GM21390 (cell line): ENCODE results near the gene SHB.

Source experiments
- ATAC-seq: cut with Tn5 transposase; IDR thresholded peaks from one replicate; pipeline ENCODE4 v1.9.1; 2021; ENCODE audit not compliant: unreplicated experiment

Gene SHB

DNA sequence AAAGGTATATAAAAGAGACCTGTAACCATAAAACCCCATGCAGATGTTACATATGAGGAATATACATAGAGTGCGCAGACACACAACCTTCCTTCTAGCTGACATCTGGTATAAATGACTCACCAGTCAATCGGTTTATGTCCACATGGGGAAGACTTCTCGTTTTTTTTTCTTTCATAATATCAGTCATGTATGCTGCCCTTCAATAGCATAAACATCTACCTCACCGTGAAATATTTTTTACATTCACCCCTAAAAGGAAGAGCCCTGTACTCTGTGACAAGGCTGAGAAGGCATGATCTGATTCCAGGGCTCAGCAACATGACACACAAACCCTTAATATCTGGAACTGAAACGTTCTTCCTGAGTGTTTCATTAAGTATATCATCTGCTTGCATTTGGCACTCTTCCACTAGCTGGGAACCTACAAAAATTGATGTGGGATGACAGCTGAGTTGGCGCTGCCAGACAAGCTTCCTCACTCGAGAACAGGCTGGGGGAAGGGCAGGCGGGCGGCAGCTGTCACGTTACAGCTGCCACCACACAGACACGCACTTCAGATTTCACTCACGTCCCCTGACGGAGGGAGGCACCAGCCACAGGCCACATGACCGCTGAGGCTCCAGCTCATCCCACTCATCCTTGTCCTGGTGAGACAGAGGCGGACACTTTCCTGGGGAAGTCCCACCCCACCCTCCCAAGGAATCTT is 74.2 kb downstream of the SHB start:
- peak; percentile 66 for ATAC-seq

DNA sequence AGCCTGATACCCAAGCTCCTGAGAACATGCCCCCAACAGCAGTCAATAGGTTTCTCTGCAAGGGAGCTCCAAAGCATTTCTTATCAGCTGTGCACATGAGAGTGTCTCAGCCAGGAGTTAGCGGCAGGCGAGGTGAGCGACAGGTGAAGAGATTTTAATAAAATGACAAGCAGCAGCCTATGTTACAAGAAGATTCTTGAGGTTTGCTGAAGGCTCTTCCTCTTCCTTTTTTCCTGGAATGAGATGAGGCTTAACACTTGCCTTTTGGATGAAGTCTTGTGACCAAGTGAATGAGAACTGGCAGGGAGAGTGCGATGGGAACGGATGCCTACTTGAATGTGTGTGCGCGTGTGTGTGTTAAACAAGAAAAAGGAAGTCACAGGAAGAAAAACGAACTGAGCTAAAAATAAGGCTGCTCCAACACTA is 76.1 kb downstream of the SHB start:
- no peak for ATAC-seq

DNA sequence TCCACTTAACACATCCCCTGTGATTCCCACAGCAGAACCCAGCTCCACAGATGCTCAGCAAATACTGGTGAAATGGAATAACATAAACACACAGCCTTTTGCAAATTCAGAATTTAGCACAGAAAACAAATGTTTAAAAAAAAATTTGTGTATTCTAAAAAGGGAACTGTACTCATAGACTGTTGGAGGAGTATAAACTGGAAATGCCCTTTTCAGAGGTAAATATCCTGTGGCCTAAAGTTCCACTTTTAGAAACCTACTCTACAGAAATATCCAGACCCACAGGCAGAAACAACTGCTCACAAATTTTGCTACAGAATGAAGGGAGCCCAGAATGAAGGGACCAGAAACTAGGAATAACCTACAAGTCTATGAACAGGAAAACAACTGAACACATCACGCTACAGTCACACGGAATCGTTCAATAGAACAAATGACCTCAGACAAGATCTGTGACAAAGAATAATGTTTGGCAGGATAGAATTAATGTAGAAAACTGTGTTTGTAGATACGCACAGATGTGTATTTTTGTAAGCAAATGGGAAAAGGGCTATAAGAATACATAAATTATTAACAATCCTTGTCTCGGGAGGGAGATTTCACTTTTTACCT is 78.5 kb downstream of the SHB start:
- no peak for ATAC-seq

DNA sequence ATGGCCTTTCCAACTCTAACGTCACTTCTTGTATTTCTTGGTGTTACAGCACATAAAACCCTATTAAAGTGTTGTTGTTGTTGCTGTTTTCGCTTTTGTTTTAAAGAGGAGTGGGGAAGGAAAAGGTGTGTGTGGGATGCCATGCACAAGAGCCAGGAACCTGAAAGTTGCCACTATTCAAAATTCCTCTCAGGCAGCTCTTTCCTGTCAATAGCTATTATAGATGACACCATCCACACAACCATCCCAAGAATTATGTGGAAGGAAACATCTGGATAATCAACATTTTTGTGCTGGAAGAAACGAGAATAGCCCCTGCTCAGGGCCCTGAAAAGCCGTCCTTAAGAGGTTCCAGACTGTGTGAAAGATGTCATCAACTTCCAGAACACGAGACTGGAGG is 79.3 kb downstream of the SHB start:
- no peak for ATAC-seq

DNA sequence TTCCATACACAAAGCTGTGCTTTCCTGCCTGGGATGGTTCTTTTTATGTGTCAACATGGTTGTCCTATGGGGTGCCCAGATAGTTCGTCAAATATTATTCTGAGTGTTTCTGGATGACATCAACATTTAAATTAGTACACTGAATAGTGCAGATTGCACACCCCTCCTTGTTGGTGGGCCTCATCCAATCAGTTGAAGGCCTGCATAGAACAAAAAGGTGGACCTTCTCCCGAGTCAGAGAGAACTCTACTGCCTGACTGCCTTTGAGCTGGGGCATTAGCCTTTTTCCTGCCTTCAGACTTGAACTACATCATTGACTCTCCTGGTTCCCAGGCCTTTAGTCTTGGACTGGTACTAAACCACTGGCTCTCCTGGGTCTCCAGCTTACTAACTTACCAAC is 80.4 kb downstream of the SHB start:
- no peak for ATAC-seq

DNA sequence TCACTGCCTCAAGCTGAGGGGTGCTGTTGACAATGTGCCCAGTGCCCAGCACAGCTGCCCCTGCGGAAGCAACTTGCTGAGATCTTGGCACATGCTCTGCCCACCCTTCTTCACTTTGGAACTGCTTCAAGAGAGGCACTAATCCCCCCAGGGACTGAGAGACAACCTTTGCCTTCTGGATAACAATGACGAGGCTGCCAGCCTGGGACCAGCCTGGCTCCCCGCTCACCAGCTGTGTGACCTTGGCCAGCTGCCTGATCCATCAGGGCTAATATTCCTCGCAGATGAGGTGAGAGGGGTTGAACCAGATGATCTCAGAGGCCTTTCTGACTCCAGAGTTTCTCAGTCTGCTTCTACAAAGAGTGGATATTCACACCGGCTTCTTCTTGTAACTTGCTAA is 81.0 kb downstream of the SHB start:
- ATAC-seq, result no peak

DNA sequence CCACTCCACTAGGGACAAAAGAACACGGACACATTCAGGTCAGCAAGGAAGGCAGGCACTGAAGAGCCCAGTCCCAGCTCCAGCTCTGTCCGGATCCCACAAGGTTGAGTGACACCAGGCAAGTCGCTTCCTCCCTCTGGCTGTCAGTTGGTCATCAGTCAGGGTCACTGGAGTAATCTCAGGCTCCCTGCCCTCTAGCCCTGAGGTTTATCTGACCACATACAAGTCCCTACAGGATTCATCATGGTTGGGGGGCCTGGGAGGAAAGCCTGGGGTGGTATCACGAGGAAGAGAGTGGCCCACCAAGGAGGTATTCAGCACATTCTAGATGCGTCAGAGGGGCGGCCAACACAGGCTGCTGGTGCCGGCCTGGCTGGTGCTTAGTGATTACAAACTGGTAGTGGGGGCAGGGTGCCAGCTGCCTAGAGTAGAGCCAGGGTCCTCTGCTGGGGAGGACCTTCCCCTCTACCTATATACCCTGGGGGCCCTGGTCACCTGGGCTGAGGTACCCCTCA is 81.5 kb downstream of the SHB start:
- no peak for ATAC-seq

DNA sequence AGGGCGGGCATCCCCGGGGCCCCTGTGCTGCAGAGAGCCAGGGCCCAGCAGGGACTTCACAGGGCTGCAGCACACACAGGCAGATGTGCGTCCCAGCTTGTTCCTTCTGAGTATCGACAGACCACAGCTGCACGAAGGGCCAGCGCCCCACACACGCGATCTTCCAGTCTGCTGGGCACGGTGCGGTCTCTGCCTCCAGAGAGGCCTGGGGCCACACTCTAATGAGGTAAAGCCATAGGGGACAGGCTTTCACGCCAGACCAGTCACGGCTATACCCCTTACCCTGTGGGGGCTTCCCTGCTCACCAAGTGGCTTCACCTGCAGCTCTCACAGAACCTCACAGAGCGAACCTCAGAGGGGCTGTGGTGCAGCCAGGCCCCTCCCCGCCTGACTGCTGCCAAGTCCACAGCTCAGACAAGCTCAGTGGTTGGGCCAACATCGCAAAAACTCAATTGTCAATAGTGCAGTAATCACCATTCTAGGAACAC is 82.2 kb downstream of the SHB start:
- ATAC-seq, result no peak

DNA sequence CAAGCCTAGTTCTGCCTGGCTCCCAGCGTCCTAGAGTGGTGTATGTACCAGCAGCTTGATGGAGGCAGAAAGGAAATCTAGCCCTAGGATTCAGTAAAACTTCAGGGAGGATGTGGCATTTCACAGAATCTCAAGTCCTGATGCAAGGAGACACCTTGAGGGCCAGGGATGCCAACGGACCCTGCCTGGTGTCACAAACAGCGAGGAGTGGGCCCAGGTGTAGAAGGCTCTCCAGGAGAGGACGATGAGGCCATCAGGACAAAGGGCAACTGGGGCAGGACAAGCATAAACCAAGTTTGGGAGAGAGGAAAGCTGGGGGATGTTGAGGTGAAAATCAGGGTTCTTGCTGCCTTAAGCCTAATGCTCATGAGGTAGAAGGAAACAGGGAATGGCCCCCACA is 83.0 kb downstream of the SHB start:
- no peak for ATAC-seq

DNA sequence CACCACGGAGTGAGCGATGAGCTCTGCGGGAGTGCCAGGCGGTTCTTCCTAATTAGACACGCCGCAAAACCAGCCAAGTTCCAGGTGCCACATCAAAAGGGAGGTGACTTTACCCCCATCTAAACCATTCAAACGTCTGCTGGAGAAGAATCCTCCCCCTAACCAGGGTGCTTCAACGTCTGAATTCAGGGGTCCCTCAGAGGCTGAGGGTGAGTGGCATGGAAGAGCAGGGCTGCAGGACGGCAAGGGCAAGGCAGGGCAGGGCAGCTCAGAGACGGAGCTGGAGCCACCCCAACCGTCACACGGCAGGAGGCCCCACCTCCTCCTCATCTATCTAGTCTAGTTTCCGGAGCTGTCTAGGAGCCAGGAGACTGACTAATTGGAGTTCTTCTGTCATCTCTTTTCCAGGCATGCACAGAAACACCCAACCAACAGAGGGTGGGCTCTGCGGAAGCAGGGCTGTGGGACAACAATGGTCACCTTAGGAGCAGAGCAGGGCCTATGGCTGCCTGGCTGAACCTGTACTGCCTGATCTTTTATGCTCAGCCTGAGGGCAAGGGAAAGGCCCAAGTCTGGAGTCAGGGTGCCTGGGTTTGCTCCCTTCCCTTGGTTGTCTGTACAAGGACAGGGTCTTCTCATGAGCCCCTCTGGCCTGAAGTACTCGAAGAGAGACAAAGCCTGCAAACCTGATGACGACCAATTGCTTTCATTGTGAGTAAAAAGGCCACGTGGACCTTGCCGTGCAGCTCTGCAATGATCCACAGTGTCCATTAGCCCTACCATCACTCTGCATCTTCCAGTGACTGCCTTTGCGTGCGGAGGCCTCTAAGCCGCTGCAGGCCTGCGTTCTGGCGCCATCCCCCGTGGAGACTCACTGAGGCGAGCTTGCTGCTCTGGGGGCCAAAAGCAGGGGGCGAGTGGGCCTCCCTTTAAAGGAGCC is 84.1 kb downstream of the SHB start:
- no peak for ATAC-seq

DNA sequence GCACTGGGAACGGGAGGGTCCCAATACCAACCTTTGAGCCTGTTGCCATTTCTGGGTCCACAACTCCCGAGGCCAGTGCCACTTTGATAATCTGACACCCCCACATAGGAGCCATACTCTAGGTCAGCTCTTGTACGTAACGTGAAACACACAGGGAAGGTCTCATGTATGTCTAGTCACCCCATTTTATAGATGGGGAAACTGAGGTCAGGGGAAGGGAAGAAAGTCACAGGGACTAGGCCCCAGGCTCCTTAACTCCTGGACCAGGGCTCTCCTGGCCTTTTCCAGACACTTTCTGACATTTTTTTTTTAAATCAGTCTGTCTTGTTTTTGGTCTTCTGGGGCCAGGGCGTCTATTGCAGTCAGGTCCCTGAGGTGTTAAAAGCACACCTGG is 84.8 kb downstream of the SHB start:
- ATAC-seq, result no peak

DNA sequence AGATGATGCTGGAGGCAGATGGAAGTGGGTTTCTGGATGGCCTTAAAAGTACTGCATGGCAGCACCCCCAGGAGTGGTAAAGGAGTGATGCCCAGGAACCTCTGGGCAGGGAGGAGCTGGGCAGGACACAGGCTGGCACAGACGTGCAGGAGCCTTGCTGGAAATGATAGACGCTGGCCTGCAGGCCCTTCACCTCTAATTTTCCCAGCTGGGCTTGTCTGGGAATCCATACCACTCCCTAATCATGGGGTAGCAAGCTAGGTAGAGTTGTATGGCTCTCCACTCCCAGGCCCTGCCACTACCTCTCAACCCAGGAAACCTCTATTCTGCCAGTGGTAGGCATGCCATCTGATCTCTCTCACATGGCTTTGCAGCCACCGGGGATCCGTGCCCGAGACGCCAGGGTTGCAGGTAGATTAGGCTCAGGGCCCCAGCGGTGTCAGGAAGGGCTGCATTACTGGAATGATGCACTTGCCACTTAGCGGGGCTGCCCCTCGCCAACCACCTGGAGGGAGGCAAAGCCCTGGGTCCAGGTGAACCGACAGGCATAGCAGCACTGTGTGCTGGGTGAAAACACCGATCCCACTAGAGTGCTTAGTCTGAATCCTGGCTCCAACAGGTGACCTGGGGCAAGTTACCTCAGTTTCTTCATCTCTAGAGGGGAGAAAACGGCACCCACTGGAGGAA is 85.5 kb downstream of the SHB start:
- ATAC-seq, result no peak

DNA sequence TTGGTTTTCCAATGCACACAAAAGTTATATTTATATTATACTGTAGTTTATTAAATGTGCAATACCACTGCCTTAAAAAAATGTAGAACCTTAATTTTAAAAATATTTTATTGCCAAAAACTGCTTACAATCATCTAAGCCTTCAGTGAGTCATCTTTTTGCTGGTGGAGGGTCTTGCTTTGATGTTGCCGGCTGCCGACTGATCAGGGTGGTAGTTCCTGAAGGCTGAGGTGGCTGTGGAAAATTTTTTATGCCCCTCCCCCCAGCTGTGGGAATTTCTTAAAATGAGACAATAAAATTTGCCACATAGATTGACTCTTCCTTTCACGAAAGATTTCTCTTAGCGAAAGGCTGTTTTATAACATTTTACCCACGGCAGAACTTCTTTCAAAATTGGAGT is 89.2 kb downstream of the SHB start:
- no peak for ATAC-seq

DNA sequence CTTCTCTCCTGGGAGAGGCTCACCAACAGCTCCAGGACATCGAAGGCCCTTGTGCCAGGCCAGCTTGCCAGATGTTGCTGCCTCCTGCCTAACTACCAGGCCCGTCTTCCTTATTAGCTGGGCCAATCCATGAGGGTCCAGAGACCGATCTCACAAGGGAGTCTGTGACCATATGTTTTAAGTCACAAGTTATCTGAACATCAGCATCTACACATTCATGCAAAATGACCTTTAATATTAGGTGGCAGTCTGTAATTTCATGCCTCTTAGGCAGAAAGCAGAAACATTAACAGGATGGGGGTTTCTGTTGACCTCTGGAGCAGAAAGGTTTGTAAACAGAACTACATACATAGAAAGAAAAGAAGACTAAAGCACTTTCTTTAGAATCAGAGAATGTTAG is 90.0 kb downstream of the SHB start:
- no peak for ATAC-seq

DNA sequence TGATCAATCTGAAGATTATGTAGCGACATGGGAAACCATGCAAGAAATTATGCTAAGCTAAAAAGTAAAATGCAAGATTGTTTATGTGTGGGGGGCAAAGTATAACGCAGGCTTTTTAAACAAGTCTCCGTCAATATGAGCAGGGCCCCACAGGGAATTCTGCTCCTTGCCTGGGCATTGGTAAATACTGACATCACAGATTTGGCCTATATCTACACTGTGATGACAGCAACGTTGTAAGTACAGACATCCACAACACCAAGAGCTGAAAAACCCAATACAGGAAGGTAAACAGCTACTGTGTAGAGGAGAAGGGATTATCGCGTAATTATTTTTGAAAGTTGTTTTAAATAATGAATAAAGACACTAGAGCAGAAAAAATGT is 90.6 kb downstream of the SHB start:
- ATAC-seq, result no peak

DNA sequence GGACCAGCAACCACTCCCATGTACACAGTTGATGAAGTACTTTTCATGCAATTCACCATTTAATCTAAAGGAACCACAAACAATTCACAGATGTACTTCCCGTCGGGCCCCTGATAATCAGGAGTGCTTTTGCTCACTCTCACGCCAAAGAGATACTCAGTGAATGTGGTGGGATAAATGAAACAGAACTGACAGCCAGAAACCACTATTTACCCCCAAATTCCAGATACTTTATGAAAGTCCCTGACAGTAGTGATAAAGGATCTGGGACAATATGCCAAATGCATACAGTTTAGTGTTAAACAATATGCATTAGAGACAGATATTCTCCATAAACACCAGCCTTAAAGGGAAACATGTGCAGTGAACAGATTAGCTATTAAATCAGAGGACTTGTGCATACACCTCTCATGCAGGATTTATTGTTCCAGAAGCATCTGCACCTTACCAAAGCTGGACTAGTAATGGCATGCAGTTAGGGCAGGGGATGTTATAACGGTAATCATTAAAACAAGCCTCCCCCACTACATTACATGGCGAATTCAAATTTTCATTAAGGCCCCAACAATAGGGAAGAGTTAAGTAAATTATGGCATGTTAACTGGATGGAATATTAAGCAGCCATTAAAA is 91.1 kb downstream of the SHB start:
- ATAC-seq, result no peak

DNA sequence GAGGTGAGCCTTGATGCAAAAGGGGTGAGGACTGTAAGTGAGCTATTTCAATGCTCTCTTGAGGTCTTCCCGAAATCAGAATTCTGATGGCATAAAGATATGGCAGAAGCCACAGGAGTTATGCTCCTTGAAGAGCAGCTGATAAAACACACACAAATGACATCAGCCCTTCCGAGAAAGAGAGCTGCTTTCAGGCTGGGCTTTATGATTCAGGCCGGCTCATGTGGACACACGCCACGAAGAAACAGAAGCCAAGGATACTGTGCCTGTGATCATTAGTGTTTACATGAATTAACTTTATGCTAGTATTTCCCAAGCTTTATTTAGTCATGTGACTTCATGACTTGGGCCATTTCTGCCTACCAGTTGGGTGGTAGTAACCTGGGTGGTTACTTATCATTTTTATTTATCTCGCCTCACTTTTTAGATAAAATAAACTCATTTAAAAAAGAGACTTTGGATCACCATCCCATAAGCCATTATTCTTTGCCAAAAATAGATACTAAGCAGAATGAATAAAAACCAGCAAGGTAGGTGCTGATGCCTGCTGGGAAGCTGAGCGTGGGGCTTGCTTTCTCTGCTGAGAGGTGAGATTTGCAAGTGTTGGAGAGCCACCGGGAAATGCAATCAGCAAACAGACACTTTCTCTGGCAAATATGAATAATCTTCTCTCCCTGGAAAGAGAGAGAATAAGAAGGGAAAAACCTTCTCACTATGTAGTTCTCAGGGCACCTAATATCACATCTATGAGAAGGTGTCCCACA is 92.1 kb downstream of the SHB start:
- ATAC-seq, result no peak

DNA sequence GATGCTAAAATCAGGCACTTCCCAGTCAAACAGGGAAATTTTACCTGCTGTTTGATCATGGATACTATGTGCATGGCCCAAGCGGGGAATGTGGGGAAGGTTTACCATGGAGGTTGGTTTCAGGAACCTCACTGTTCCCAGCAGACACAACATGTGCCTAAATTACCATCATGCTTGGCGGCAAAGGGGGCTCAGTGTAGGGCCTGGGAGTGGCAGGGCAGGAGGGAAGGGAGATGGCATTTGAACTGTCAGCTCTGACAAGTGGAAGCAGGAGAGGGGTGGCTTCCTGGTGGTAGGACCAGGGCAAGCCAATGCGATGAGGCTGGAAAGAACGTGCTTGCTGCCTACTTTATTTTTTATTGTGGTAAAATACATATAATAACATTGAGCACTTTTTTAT is 93.4 kb downstream of the SHB start:
- ATAC-seq, result no peak

DNA sequence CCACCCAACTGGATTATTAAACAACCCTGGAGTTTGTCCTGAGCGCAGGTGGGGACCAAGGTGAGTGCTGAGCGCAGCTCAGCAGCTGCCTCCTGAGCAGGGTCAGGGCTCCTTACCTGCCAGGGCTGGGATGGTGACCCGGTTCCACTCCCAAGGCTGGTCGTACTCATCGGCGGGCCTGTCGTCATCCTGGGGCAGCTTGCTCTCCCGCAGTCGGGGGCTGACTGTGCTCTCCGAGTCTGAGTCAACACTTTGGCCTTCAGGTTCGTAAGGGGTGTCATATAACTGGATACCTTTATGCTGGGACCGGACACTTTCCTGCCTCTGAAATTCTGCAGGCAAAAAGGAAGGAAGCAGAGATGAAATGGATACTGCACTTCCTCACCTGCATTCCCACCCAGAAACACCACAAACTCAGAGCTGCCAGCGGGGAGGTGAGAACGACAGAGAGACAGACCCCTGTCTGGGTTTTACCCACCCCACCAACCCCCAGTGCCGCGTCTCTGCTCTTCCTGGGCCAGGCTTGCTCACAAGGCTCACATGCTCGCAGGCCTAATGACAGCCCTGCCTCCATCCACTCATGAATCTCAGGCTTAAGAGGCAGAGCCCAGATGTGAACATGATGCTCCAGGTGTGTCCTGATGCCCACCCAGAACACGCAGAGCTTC is 94.4 kb downstream of the SHB start:
- no peak for ATAC-seq
